HCT116 (cell line): ENCODE data around the gene ALK. TPM values are rescaled to one million over a fixed set of nuclear protein-coding genes. Genes with fewer than 3 reads are reported as not detected.

ENCODE experiments used
- ATAC-seq: fragments of 200-7000 bp; cut with Tn5 transposase; 2 replicates; pipeline ENCODE4 v1.9.1; 2020; ENCODE audit warnings: mild to moderate bottlenecking, moderate library complexity
- BruUV-seq: library from RNA; stranded (reverse); fragments of 400-500 nt; replicated peaks from 2 replicates; lab custom pipeline; 2021; lab: Mats Ljungman, UMichigan
- CTCF ChIA-PET: fragments of 300-600 bp; sonication (Branson Sonifier 250); formaldehyde crosslinking; loops from one replicate; lab custom pipeline; 2021; ENCODE audit warnings: antibody characterized with exemption; lab: Charles Lee
- POLR2A ChIA-PET: fragments of 300-600, 350-600 bp; sonication (Branson Sonifier 250); formaldehyde crosslinking; loops from one replicate; lab custom pipeline; 2021; ENCODE audit warnings: antibody characterized with exemption; lab: Charles Lee
- RAD21 ChIA-PET, 2 experiments: fragments of 300-600 bp; sonication (Branson Sonifier 250); formaldehyde crosslinking; loops; one replicate each; lab custom pipeline; 2023; ENCODE audit warnings: low total read pairs in 2 of 2; ENCODE audit not compliant: uncharacterized antibody in 2 of 2, unreplicated experiment in 2 of 2, low non-redundant PET in 1 of 2; lab: Charles Lee
- DNase-seq: peaks from one replicate; pipeline ENCODE4 v3.0.0-alpha.2; 2010; ENCODE audit warnings: low read depth, low spot score
- H2AFZ ChIP-seq: fragments of 200-600 bp; shearing (Covaris generic), sonication (generic); 2 replicates; pipeline ENCODE4 v1.6.1; 2017; ENCODE audit warnings: low read depth, mixed run types, mixed read lengths, antibody characterized with exemption, low read length; ENCODE audit not compliant: poor library complexity, severe bottlenecking
- H3K27ac ChIP-seq: 2 replicates; pipeline ENCODE4 v1.5.1; 2012; ENCODE audit warnings: low read depth, low read length
- H3K27me3 ChIP-seq: fragments of 200-600 bp; sonication (generic); 2 replicates; pipeline ENCODE4 v1.6.1; 2016; ENCODE audit warnings: mixed run types, low read length, mixed read lengths; ENCODE audit not compliant: insufficient read depth
- H3K36me3 ChIP-seq, 2 experiments: fragments of 200-500 bp in 1 of 2; fragments of 200-600 bp in 1 of 2; sonication (Bioruptor generic) in 1 of 2; sonication (generic) in 1 of 2; 2 replicates each; pipeline versions ENCODE4 v1.5.1 to v1.6.1; 2014 to 2016; ENCODE audit warnings: low read length in 2 of 2, inconsistent platforms in 1 of 2, mixed read lengths in 1 of 2, mixed run types in 1 of 2; ENCODE audit not compliant: insufficient read depth in 2 of 2, control insufficient read depth in 1 of 2
- H3K4me1 ChIP-seq, 2 experiments: fragments of 200-600 bp in 1 of 2; sonication (generic) in 1 of 2; 2 replicates each; pipeline versions ENCODE4 v1.5.1 to v1.6.1; 2012 to 2017; ENCODE audit warnings: low read length in 2 of 2, inconsistent platforms in 1 of 2, mild to moderate bottlenecking in 1 of 2, mixed read lengths in 1 of 2, mixed run types in 1 of 2, moderate library complexity in 1 of 2; ENCODE audit not compliant: insufficient read depth in 2 of 2, control insufficient read depth in 1 of 2
- H3K4me2 ChIP-seq: fragments of 200-600 bp; sonication (generic); 2 replicates; pipeline ENCODE4 v1.6.1; 2017; ENCODE audit warnings: mixed run types, low read length, mixed read lengths
- H3K4me3 ChIP-seq, 2 experiments: fragments of 200-600 bp in 1 of 2; sonication (generic) in 1 of 2; replicated peaks in 1 of 2; 2 replicates each; pipeline ENCODE4 v1.5.1; 2011 to 2016; ENCODE audit warnings: low read length in 2 of 2, control low read depth in 1 of 2, low read depth in 1 of 2, mild to moderate bottlenecking in 1 of 2, mixed read lengths in 1 of 2, mixed run types in 1 of 2
- H3K79me2 ChIP-seq: fragments of 200-600 bp; sonication (generic); 2 replicates; pipeline ENCODE4 v1.6.1; 2017; ENCODE audit warnings: mild to moderate bottlenecking, mixed run types, low read length, moderate library complexity, mixed read lengths; ENCODE audit not compliant: insufficient read depth
- H3K9ac ChIP-seq: fragments of 200-600 bp; sonication (generic); 2 replicates; pipeline ENCODE4 v1.6.1; 2016; ENCODE audit warnings: low read length, mixed read lengths
- H3K9me2 ChIP-seq: fragments of 200-600 bp; sonication (generic), shearing (Covaris generic); 2 replicates; pipeline ENCODE4 v1.6.1; 2017; ENCODE audit warnings: mixed run types, mild to moderate bottlenecking, moderate library complexity; ENCODE audit not compliant: insufficient read depth
- H3K9me3 ChIP-seq, 2 experiments: fragments of 200-500 bp in 1 of 2; fragments of 200-600 bp in 1 of 2; sonication (Bioruptor generic) in 1 of 2; sonication (generic) in 1 of 2; 2 replicates each; pipeline ENCODE4 v1.6.1; 2014 to 2017; ENCODE audit warnings: low read length in 2 of 2, mixed read lengths in 2 of 2, inconsistent platforms in 1 of 2, low read depth in 1 of 2, mild to moderate bottlenecking in 1 of 2, mixed run types in 1 of 2, moderate library complexity in 1 of 2; ENCODE audit not compliant: control insufficient read depth in 1 of 2, insufficient read depth in 1 of 2
- H4K20me1 ChIP-seq: fragments of 200-600 bp; sonication (generic), shearing (Covaris generic); 2 replicates; pipeline ENCODE4 v1.6.1; 2017; ENCODE audit warnings: mixed run types, mild to moderate bottlenecking, moderate library complexity; ENCODE audit not compliant: insufficient read depth
- CBX3 ChIP-seq: IDR thresholded peaks from 2 replicates; pipeline ENCODE4 v1.6.1; 2012; ENCODE audit warnings: low read depth
- CEBPB ChIP-seq: IDR thresholded peaks from 2 replicates; pipeline ENCODE4 v1.6.1; 2012; ENCODE audit warnings: low read depth
- CTCF ChIP-seq, 3 experiments: fragments of 200-600 bp in 1 of 3; sonication (generic) in 1 of 3; IDR thresholded peaks in 2 of 3; conservative IDR thresholded peaks in 1 of 3; 2 replicates each; pipeline ENCODE4 v1.5.1; 2012 to 2017; ENCODE audit warnings: low read depth in 2 of 3, low read length in 2 of 3, antibody characterized with exemption in 1 of 3, borderline replicate concordance in 1 of 3, control low read depth in 1 of 3, mild to moderate bottlenecking in 1 of 3, mixed read lengths in 1 of 3, mixed run types in 1 of 3, moderate library complexity in 1 of 3; ENCODE audit not compliant: insufficient read depth in 1 of 3
- ELF1 ChIP-seq: IDR thresholded peaks from 2 replicates; pipeline ENCODE4 v1.6.1; 2012; ENCODE audit warnings: low read depth, borderline replicate concordance
- EZH2phosphoT487 ChIP-seq: fragments of 200-600 bp; IDR thresholded peaks from 2 replicates; pipeline ENCODE4 v1.6.1; 2018; ENCODE audit warnings: antibody characterized with exemption, borderline replicate concordance
- FOSL1 ChIP-seq: IDR thresholded peaks from 2 replicates; pipeline ENCODE4 v1.6.1; 2012; ENCODE audit warnings: low read depth
- JUND ChIP-seq: IDR thresholded peaks from 2 replicates; pipeline ENCODE4 v1.6.1; 2012
- MAX ChIP-seq: IDR thresholded peaks from 2 replicates; pipeline ENCODE4 v1.6.1; 2012
- POLR2A ChIP-seq: IDR thresholded peaks from 2 replicates; pipeline ENCODE4 v1.7.0; 2011; ENCODE audit warnings: borderline replicate concordance; ENCODE audit not compliant: insufficient read depth, insufficient read length; ENCODE audit errors: extremely low read depth
- SIN3A ChIP-seq: IDR thresholded peaks from 2 replicates; pipeline ENCODE4 v1.6.1; 2012; ENCODE audit warnings: low read depth
- SP1 ChIP-seq: IDR thresholded peaks from 2 replicates; pipeline ENCODE4 v1.6.1; 2012; ENCODE audit warnings: low read depth
- SRF ChIP-seq: IDR thresholded peaks from 2 replicates; pipeline ENCODE4 v1.6.1; 2012; ENCODE audit warnings: low read depth
- TCF7L2 ChIP-seq: IDR thresholded peaks from 2 replicates; pipeline ENCODE4 v1.7.0; 2011; ENCODE audit warnings: borderline replicate concordance, inconsistent platforms; ENCODE audit not compliant: insufficient read depth, insufficient read length; ENCODE audit errors: extremely low read depth
- YY1 ChIP-seq: IDR thresholded peaks from 2 replicates; pipeline ENCODE4 v1.6.1; 2011; ENCODE audit warnings: low read length, low read depth, moderate library complexity, mild to moderate bottlenecking; ENCODE audit not compliant: insufficient replicate concordance; ENCODE audit errors: extremely low read depth
- ZBTB33 ChIP-seq: IDR thresholded peaks from 2 replicates; pipeline ENCODE4 v1.6.1; 2011; ENCODE audit warnings: mild to moderate bottlenecking, low read length, moderate library complexity; ENCODE audit not compliant: insufficient replicate concordance; ENCODE audit errors: extremely low read depth
- ZNF274 ChIP-seq: fragments of 200-500 bp; sonication (Bioruptor generic); IDR thresholded peaks from 2 replicates; pipeline ENCODE4 v1.6.1; 2014; ENCODE audit warnings: mild to moderate bottlenecking, low read depth, low read length, inconsistent platforms
- intact Hi-C: fragments of 100-400 bp; cut with micrococcal nuclease; formaldehyde crosslinking; loops from 2 replicates; pipeline ENCODE4 v1.10.0; 2022
- total RNA-seq: library from RNA; stranded (reverse); gene quantifications from one replicate; pipeline ENCODE4 v1.2.1, GENCODE V29; 2021; ENCODE audit not compliant: unreplicated experiment
- TF ChIP-seq, protein P1 (sequence below): IDR thresholded peaks from 2 replicates; pipeline ENCODE4 v1.6.1; 2012

Gene ALK
- total RNA-seq, 1 experiment from 2014 or later: not detected

- no peak for ATAC-seq
- CTCF ChIA-PET: no interaction called here
- Histone ChIP-seq H3K4me2 (no peak overlapping the region), H3K27ac (no peak overlapping the region), H3K9ac (no peak overlapping the region), H3K79me2 (no peaks in the 10 kb centered on the region), H4K20me1 (no peaks in the 10 kb centered on the region), H2AFZ (no peak overlapping the region), H3K27me3 (peaks cover 31% of the 10 kb centered on the region; the same call in 1 of the 2 replicates), H3K36me3 (no peaks in the 10 kb centered on the region), H3K4me1 (no peaks in the 10 kb centered on the region), H3K4me3 (no peak overlapping the region), H3K9me3 (no peaks in the 10 kb centered on the region), H3K9me2 (no peaks in the 10 kb centered on the region)
- BruUV-seq: no TSS peak
- no peak for DNase-seq
- RAD21 ChIA-PET: no interaction called here
- POLR2A ChIA-PET: no interaction called here
- intact Hi-C loops: no loop called here
- no peak for TF ChIP-seq ZNF274
- no peak for TF ChIP-seq MAX
- TF ChIP-seq ELF1: no peak
- TF ChIP-seq SP1: no peak
- no peak for TF ChIP-seq FOSL1
- TF ChIP-seq YY1: no peak
- no peak for TF ChIP-seq CBX3
- no peak for TF ChIP-seq ZBTB33
- no peak for TF ChIP-seq JUND
- no peak for TF ChIP-seq SIN3A
- TF ChIP-seq SRF: no peak
- no peak for TF ChIP-seq EZH2phosphoT487
- no peak for TF ChIP-seq CEBPB
- TF ChIP-seq POLR2A: no peak
- TF ChIP-seq, protein P1, sequence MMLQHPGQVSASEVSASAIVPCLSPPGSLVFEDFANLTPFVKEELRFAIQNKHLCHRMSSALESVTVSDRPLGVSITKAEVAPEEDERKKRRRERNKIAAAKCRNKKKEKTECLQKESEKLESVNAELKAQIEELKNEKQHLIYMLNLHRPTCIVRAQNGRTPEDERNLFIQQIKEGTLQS: no peak
- TF ChIP-seq TCF7L2: no peak
- TF ChIP-seq CTCF (IDR thresholded peaks at IDR 0.05 in 2 of 3, conservative IDR thresholded peaks at IDR 0.05 in 1 of 3; ENCODE audit: borderline replicate concordance in 1 of 3, insufficient read depth in 1 of 3, low read depth in 2 of 3, low read length in 2 of 3): no peak
These were observed 86.8 kb downstream of the ALK start for GRCh38 chr2:29834624-29835023.
